Left ventricle myocardium superior (tissue), 1 donor: ENCODE measurements around the gene TMEM200B. TPM values are rescaled to one million over a fixed set of nuclear protein-coding genes. Genes with fewer than 3 reads are reported as not detected.
"Not testable (repeated sequence)": the region's sequence is repeated elsewhere in the genome, so short reads cannot be mapped to it uniquely, and the experiment has no call there.

ENCODE experiments used
- ATAC-seq: fragments of 200-7000 bp; cut with Tn5 transposase; one replicate; pipeline ENCODE4 v1.9.1; 2020; ENCODE audit warnings: mild to moderate bottlenecking, moderate library complexity
- DNase-seq: peaks from one replicate; pipeline ENCODE4 v3.0.0-alpha.2; 2020
- intact Hi-C: fragments of 100-400 bp; cut with micrococcal nuclease; formaldehyde crosslinking; loops from one replicate; pipeline ENCODE4 v1.11.0; 2022
- total RNA-seq: library from RNA; stranded (reverse); fragmentation: NEBNext Ultra II Directional; extraction: Animal tissue kit (Norgen Biotek cat#: 25700); gene quantifications from one replicate; pipeline ENCODE4 v1.2.1, GENCODE V29; 2021
- donor health status: DM: no; HTN: yes; CAD: no; lungs with severe emphysema.

The TMEM200B gene
- total RNA-seq, 1 donor from 2014 or later: 1.5 TPM

- intact Hi-C loops: no loop called here
- no peak for DNase-seq
- ATAC-seq: no peak
Measured at GRCh38 chr1:29119121-29119929, 4.4 kb downstream of the TMEM200B start.

GRCh38 chr1:29117381-29117780, 6.3 kb downstream of the TMEM200B start:
- intact Hi-C loops: no loop called here
- DNase-seq (no peak), ATAC-seq (no peak)

- intact Hi-C loops: no loop called here
- DNase-seq (no peak), ATAC-seq (no peak)
Measured at GRCh38 chr1:29114654-29115053, 9.0 kb downstream of the TMEM200B start.

GRCh38 chr1:29113413-29114117, 10.1 kb downstream of the TMEM200B start:
- ATAC-seq (no peak), DNase-seq (no peak)
- intact Hi-C loops: no loop called here

- ATAC-seq (no peak), DNase-seq (no peak)
- intact Hi-C loops: no loop called here
Measured at GRCh38 chr1:29112705-29113412, 10.8 kb downstream of the TMEM200B start.

- DNase-seq, ATAC-seq, intact Hi-C loops: not testable (repeated sequence)
Measured at GRCh38 chr1:29108041-29108440, 15.7 kb downstream of the TMEM200B start.

GRCh38 chr1:29105822-29106221, 17.9 kb downstream of the TMEM200B start:
- no peak for ATAC-seq
- intact Hi-C loops: no loop called here

GRCh38 chr1:29100487-29100886, 23.2 kb downstream of the TMEM200B start:
- DNase-seq (no peak), ATAC-seq (no peak)
- intact Hi-C loops: no loop called here

More at GRCh38 chr1:29105822-29106221, 17.9 kb downstream of the TMEM200B start:
- DNase-seq: no peak

- intact Hi-C loops: no loop called here
- ATAC-seq (no peak), DNase-seq (no peak)
Measured at GRCh38 chr1:29099286-29099685, 24.4 kb downstream of the TMEM200B start.

GRCh38 chr1:29096231-29096886, 27.3 kb downstream of the TMEM200B start:
- DNase-seq (no peak), ATAC-seq (no peak)
- intact Hi-C loops: no loop called here

- DNase-seq (no peak), ATAC-seq (no peak)
- intact Hi-C loops: no loop called here
Measured at GRCh38 chr1:29094954-29095353, 28.7 kb downstream of the TMEM200B start.

- DNase-seq (no peak), ATAC-seq (no peak)
- intact Hi-C loops: no loop called here
Measured at GRCh38 chr1:29094433-29094832, 29.3 kb downstream of the TMEM200B start.

GRCh38 chr1:29092704-29093103, 31.0 kb downstream of the TMEM200B start:
- ATAC-seq, DNase-seq, intact Hi-C loops: not testable (repeated sequence)

GRCh38 chr1:29090937-29091618, 32.6 kb downstream of the TMEM200B start:
- intact Hi-C loops: no loop called here
- peak; percentile 84 for ATAC-seq
- no peak for DNase-seq

- DNase-seq (no peak), ATAC-seq (no peak)
- intact Hi-C loops: no loop called here
Measured at GRCh38 chr1:29084196-29084521, 39.5 kb downstream of the TMEM200B start.

- intact Hi-C loops: no loop called here
- DNase-seq (no peak), ATAC-seq (no peak)
Measured at GRCh38 chr1:29083317-29084195, 40.1 kb downstream of the TMEM200B start.

- ATAC-seq (no peak), DNase-seq (no peak)
- intact Hi-C loops: no loop called here
Measured at GRCh38 chr1:29082519-29082918, 41.2 kb downstream of the TMEM200B start.

- intact Hi-C loops: no loop called here
- DNase-seq (no peak), ATAC-seq (no peak)
Measured at GRCh38 chr1:29081201-29081600, 42.5 kb downstream of the TMEM200B start.
